Stimulated activated CD4-positive, alpha-beta T cell treated with anti-CD3 and anti-CD28 coated beads, Interleukin-2, amount 100 ng/mL, for 24 hours (primary cell): ENCODE data around the gene SLC5A1.
A peak's percentile ranks its signal among the peaks of the same experiment; 100 is the strongest.

ENCODE experiments used
- DNase-seq, 2 donors: peaks; one replicate each; pipeline ENCODE4 v3.0.0-alpha.2; 2020

Gene SLC5A1

GRCh38 chr22:32052244-32052643 lies 9.2 kb downstream of the SLC5A1 start:
- no peak for DNase-seq

- no peak for DNase-seq
Measured at GRCh38 chr22:32052936-32053791, 10.1 kb downstream of the SLC5A1 start.

GRCh38 chr22:32055069-32055468 lies 12.0 kb downstream of the SLC5A1 start:
- no peak for DNase-seq

- no peak for DNase-seq
Measured at GRCh38 chr22:32058656-32059260, 15.7 kb downstream of the SLC5A1 start.

- no peak for DNase-seq
Measured at GRCh38 chr22:32059426-32059825, 16.4 kb downstream of the SLC5A1 start.

GRCh38 chr22:32063701-32064100 lies 20.6 kb downstream of the SLC5A1 start:
- DNase-seq: no peak

- DNase-seq: no peak
Measured at GRCh38 chr22:32066820-32067219, 23.8 kb downstream of the SLC5A1 start.

GRCh38 chr22:32067613-32068012 lies 24.6 kb downstream of the SLC5A1 start:
- no peak for DNase-seq

GRCh38 chr22:32069579-32070372 lies 26.7 kb downstream of the SLC5A1 start:
- no peak for DNase-seq

- DNase-seq: no peak
Measured at GRCh38 chr22:32073262-32073661, 30.2 kb downstream of the SLC5A1 start.

GRCh38 chr22:32073823-32074380 lies 30.8 kb downstream of the SLC5A1 start:
- no peak for DNase-seq

GRCh38 chr22:32075997-32076760 lies 33.1 kb downstream of the SLC5A1 start:
- no peak for DNase-seq

GRCh38 chr22:32076761-32077084 lies 33.7 kb downstream of the SLC5A1 start:
- DNase-seq: no peak

GRCh38 chr22:32077151-32077550 lies 34.1 kb downstream of the SLC5A1 start:
- no peak for DNase-seq

- DNase-seq: no peak
Measured at GRCh38 chr22:32079130-32080089, 36.3 kb downstream of the SLC5A1 start.

- peak; percentile 11 to 26 for DNase-seq
Measured at GRCh38 chr22:32080904-32081303, 37.8 kb downstream of the SLC5A1 start.

GRCh38 chr22:32082331-32082730 lies 39.3 kb downstream of the SLC5A1 start:
- DNase-seq: no peak

- DNase-seq: no peak
Measured at GRCh38 chr22:32083000-32083399, 39.9 kb downstream of the SLC5A1 start.

- no peak for DNase-seq
Measured at GRCh38 chr22:32083814-32084213, 40.8 kb downstream of the SLC5A1 start.

- no peak for DNase-seq
Measured at GRCh38 chr22:32088084-32088483, 45.0 kb downstream of the SLC5A1 start.

- no peak for DNase-seq
Measured at GRCh38 chr22:32097018-32097417, 54.0 kb downstream of the SLC5A1 start.
